HG02981 (cell line): Measurements from ENCODE around the gene GALNT14.

Source experiments
- ATAC-seq: cut with Tn5 transposase; IDR thresholded peaks from one replicate; pipeline ENCODE4 v1.9.1; 2021; ENCODE audit warnings: mild to moderate bottlenecking, moderate library complexity; ENCODE audit not compliant: unreplicated experiment

The GALNT14 gene

DNA sequence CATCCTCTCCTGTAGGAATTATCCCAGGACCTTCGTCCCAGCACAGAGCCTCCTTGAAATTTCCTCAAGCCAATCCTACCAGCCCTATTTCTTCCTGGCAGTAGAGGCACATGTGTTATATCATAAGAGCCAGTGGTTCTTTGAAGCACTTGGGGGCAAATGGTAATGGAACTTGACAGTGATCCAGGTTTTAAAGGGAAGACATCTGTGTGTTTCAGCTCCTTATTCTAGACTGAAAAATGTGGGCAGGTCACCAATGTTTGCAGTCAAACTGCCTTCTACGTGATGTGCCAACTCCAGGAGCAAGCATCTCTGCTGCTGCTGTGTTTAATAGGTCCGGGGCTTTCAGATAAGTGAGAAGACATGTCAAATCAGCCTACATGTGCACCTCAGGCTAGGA lies 157.1 kb downstream of the GALNT14 start:
- no peak for ATAC-seq

DNA sequence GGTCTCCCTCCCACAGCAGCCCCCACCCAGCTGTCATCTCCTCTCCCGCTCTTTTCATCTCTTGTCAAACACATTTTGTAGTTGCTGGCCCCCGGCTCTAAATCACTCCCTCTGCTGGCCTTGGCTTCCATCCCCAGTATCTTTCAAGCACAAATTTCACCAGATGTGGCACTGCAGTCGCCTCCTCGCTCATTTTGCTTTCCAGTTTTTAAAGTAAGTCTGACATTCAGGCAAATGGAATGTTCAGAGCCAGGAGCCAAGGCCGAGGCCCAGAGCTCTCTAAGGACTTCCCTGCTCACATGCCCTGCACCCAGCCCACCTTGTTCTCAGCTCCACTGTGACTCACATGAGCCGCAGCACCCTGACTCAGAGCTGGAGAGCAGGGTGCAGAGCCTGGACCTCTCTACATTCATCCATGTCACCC lies 158.4 kb downstream of the GALNT14 start:
- no peak for ATAC-seq

DNA sequence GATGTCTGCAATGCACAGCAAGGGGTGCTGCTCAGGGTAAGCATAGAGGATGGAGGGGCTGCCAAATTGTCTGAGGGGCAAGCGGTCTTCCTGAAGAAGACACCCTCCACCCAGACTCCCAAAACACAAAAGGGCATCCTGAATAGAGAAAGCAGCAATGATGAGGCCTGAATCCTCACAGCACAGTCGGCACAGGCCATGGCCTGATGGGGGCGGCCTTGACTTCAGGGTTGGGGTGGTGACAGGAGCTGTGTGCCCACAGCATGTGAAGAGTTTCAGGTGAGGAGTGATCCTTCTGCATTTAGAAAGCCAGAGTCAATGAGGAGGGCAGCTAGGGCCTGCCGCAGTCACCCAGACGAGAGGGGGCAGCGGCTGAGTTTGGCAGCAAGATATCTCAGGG lies 159.4 kb downstream of the GALNT14 start:
- no peak for ATAC-seq

DNA sequence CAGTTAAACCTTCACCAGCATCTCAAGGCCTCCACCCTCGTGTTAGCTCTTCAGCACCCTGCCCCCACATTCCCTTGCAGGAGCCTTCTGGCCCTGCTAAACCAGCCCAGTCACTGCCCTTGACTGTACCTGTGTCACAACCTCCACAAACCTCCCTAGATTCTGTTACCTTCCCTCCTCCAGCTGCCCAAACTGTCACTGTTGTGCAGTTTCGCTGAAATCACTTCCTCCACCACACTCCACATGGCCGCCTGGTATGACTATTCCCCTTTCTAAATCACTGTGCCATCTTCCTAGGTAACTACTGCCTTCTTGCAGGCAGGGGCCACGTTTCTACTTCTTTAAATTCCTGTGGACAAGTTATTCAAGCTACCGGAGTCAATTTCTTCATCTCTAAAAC lies 160.2 kb downstream of the GALNT14 start:
- ATAC-seq, result no peak

DNA sequence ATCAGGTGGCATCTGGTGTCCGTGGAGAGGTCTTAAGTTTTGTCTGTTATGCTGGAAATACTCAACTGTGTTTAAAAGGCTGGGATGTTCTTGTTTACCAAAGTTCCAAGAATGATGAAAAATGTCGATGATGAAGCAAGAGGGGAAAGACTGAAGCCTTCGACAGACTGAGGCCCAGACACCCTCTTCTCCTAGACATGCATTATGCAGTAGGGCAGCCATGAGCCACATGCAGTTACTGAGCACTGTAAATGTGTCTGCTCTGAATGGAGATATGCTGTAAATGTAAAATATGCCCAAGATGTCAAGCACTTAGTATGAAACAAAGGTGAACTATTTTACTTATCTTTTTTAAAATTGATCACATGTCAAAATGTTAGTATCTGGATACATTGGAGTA lies 163.1 kb downstream of the GALNT14 start:
- no peak for ATAC-seq

DNA sequence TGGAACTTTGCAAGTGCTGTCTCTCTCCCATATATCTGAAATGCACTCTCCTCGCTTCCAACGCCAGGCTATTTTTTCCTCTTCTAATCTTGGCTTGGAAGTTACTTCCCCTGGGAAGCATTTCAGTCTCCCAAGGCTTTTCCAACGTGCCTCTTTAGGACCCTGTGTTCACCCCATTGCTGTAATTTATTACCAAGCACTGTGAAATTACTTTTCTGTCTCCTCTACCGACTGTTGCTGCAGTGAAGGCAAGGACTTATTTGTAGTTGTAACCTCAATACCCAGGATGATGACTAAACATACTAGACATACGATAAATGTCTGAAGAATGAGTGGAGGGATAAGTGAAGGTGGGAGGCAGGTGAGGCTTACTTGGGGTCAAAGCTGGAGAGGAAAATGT lies 163.7 kb downstream of the GALNT14 start:
- ATAC-seq, result no peak

DNA sequence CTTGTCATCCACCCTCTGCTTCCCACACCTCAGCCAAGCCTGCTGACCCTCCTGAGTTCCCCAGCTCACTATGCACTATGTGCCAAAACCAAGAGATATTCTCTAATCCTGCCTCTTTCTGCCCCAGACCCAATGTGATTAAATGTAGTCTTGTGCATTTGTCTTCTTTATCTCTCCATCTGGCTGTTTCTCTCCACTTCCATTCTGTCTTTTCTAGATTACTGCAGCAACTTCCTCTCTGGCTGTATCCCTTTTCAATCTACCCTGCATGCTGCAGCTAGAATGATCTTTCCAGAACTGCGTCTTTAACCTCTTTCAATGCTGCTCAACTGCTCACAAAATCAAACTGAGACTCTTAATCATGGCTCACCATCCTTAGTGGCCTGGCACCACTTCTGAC lies 164.1 kb downstream of the GALNT14 start:
- no peak for ATAC-seq

DNA sequence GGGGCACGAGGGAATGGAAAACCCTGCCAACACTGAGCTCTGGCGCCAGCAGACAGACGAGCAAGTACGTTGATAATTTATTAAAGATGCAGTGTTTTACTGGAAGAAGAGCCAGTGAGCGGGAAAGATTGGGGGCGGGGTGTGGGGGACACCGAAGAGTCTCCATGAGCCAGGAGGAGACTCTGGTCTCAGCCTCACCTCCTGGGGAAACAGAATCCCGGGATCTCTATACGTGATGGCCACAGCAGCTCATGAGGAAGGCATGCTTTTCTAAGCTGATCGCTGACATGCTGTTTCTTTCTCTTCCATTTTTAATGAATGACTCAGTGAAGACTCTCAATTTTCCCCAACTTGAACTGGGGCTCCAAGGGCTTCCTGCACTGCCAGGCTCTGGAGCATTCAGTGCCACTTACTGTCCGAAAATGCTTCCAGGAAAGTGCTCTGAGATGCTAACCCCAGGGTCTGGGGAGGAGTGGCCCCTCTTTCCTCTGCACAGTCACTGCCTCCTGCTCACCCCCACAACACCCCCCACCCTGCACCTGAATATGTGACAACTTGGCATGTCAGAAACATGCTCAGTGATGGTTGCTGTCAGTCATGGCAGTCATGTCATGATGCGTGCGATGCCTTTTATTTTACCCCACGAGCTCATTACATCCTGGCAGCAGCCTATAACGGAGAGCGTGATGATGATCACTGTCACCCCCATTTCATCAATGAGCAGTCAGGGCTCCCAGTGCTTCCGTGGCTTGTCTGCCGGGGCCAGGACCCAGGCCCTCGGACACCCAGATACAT lies 166.8 kb downstream of the GALNT14 start:
- no peak for ATAC-seq

DNA sequence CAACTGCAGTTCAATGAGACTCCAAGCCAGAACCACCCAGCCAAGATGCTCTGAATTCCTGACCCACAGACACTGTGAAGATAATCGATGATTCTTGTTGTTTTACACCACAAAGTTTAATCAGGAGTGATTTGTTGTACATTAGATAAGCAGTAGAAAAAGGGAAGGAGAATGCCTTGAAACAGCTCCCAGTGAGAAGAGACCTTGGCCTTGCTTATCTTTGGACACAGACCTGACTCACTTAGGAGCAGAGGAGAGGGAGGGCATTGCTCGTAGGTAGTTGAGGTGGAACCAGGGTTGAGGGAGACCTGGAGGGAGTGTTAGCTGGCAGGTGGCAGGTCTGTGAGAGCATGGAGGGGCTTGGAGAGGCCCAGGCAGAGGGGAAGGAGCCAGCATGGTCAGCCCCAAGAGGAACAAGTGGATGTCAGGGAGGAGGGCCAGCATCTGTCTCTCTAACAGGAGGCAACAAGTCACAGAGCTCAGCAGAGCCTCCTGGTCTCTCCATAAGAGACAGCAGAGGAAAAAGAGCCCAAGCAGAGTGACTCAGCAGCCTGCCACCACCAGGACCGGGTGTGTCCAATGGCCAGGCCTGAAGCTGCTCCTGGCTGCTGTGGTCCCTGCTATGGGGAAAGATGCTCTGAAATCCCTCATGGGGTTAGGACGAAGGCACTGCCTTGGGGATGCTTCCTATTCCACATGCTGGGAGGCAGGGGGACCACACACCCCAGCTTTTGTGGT lies 169.4 kb downstream of the GALNT14 start:
- ATAC-seq, result no peak

DNA sequence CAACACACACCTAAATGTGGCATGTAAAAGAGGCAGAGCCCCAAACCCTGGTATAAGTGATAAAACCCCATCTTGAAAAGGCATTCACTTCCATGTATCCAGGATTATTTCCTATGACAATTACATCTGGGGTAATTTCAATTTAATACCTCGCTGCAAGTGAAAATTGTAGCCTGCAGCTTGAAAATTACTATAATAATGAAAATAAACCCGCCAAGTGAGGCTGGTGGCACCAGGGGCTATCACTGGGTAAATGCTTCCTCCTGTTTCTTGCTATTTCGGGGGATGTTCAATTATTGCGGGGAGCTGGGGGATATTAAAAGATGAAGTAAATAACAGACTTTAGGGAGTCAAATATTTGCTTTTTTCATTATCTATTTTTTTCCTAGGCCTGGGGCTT lies 171.5 kb downstream of the GALNT14 start:
- no peak for ATAC-seq

DNA sequence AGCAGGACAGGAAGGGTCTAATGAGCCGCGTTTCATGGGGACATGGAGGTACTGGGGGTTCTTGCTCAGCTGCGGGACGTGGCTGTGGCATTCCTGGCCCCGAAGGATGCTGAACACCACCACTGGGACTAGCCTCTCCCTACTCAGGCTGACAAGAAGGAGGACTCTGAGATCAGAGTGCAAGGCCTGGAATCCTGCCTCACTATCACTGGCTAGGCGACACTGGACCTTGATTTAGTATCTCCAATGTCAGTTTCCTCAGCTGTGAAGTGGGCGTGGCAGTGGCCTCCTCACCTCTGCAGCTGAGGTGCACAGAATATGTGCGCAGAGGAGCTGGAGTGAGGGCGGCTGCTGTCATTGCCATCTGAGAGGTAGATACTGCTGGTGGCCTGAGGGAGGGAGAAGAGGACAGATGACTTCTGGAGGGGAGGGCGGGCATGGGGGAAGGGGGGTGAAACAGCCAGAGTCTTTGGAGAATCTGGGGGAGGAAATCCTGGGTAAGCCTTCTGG lies 173.2 kb downstream of the GALNT14 start:
- no peak for ATAC-seq

DNA sequence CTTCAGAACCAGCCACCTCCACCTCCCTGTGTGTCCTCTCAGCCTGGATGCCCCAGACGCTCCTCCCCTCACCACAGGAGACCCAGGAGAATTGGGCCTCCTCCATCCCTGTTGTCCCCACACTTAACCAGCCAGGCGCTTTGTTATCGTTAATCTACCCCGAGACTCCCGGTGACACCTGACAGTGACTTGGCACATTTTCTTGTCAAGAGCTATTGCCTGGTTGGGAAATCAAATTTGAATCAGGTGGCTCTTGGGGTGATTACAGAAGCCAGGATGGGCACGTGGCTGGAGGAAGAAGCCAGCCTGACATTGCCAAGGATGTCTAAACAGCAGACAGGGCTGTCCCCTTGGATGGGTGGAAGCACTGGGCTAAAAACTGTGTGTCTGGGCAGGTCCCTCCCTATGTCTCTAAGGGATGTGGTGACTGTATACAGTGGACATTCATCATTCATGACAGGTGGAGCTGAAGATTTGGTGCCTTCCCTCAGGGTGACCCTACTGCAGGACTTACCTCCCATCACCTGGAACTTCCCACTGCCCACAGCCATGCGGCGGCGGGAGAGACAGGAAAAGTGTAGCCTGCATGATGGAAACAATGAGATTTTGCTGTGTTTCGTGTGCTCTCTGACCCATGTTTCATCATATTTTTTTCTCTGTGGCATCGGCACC lies 173.8 kb downstream of the GALNT14 start:
- no peak for ATAC-seq

DNA sequence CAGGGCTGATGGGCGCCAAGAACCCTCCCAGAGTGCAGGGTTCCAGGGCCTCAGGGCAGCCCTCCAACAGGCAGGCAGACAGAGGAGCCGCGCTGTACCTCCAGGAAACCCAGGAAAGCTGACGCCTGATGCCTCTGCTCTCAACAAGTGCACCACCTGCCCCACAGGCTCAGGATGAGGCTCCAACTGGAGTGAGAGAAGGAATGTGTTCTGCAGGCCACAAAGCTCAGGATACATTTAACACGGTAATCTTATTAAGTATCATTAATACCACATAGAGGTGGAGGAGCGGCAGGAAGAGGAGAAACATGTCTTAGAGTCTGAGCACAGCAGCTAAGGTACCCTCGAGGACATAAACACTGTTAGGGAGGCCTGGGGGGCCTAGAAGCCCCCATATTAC lies 175.1 kb downstream of the GALNT14 start:
- ATAC-seq, result no peak

DNA sequence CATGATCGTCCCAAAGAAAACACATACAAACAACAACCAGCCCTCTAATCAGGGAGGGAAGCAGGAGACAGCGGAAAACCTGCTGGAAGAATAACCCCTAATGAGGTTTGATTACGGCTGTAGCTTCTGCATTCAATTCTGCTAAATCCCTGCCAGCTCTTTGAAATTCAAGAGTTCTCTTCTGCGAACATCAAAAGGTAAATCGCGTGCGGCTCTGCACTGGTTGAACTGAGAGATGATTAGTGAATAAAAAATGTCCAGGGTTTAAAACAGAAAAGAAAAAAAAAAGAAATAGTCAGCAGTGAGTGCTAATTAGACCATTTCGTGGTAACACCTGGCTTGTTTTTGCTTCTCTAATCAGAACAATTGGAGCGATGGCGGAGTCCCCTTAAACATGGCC lies 178.0 kb downstream of the GALNT14 start:
- ATAC-seq, result no peak

DNA sequence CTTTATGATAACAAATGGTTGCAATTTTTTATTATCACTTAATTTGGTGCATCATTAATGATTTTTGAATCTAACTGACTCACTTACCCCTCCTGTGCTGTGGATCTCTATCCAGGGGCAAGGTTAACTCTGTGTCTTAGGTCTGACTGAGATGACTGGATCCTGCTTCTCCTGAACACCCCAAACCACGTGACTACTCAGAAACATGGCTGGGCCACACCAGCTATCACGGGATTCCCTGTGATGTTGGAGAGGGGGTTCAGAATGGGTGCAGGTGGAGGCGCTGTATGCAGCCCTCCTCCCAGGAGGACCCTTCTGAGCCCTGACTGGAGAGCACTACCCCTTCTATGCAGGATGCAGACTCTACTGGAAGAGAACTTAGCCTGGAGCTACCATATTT lies 178.6 kb downstream of the GALNT14 start:
- ATAC-seq, result no peak

DNA sequence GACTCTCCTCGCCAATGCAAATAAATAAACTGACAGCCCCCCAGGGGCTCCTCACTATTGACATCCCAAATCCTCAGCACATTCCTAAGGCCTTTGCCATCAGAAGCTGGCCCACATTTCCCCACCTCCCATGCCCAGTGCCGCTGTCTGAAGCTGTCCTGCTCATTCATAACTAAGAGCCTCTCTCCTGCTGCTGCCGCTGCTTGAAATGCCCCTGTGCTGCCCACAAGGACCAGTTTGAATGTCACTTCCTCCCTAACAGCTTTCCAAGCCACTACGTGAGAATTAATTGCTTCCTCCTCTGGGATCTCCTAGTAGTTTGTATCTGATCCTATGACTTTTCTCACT lies 179.3 kb downstream of the GALNT14 start:
- ATAC-seq, result no peak

DNA sequence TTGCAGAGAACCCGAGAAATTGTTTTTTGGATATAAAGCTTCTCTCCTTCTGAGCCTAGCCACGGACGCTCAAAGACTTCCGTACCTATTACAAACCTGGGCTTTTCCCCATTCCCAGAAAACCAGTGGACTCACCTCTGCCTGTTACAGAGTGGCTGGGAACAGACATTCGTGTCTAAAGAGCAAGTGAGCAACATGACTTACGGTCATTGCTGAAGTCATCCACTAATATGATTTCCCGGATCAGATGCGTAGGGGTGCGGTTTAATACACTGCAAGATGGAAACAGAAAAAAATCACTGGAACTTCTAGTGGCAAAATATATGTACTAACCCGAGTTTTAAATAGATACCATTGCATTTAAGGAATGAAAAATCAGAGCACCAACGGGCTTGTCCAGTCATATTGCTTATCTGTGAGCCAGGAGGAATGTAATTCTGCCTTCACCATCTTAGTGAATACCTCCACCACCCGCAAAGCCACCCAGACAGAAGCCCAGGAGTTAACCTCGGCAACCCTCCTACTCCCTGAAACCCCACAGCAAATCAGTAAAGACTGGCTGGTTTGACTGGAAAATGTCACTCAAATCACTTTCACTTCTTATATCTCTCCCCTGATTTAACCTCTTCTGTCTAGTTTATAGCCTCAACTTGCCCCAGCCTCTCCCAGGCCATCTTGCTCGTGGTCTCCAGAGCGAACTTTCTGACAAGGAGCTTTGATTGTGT lies 179.9 kb downstream of the GALNT14 start:
- no peak for ATAC-seq

DNA sequence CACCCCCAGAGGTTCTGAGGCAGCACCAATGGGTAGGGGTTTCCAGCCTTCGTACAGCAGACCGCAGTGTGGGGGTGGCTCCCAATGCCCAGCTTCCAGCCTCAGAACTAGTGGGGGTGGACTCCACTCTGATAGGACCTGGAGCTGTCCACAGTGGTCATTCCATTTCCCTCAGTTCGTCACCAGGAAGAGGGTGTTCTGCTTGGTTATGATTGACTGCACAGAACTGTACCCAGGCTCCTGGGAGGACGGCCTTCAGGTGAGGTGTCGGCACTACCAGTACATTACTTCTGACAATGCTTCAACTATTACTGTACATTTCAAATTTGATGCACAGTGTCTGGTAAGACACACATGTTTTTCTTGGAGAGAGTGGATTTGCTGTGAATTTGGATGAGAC lies 180.6 kb downstream of the GALNT14 start:
- no peak for ATAC-seq

DNA sequence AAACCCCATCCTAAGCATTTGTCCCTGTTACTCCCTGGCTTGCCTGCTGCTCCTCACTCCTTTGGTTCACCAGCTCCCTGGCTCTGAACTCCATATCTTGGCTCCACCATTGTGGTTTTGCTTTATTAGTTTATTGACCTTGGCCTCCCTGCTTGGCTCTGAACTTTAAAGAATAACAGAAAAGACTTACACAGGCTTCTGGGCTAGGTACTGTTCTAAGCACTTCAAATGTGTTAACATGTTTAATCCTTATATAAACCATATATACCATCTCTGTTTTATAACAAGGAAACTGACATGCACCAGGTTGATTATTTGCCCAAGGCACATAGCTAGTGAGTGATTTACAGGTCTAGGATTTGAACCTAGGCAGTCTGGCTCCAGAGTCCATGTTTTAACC lies 181.2 kb downstream of the GALNT14 start:
- ATAC-seq, result no peak

DNA sequence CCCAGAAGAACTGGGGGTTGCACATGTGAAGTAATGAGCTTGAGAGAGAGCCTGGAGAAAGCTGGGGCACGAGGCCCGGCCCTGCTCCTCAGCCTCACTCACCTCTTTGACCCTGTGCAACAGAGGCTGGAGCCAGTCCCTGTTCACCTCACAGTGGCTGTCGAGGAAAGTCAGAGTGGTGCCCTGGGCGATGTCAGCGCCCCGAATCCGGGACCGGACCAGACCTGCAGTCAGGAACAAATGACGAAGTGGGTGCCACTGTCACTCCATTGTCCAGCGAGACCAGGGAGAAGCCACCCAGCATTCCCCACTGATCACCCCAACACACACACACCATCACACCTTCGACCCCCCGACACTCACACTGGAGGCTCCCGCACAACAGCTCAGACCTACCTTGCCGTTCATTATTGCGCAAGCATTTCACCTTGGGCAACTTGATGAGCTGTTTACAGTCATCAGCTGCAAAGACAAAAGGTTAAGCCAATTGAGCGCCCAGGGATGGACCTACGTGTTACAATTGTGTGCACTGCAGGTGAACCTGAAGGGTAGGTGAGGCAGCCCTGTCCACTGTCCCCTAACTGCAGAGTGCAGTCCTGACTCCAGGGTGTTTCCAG lies 182.6 kb downstream of the GALNT14 start:
- ATAC-seq, result no peak

DNA sequence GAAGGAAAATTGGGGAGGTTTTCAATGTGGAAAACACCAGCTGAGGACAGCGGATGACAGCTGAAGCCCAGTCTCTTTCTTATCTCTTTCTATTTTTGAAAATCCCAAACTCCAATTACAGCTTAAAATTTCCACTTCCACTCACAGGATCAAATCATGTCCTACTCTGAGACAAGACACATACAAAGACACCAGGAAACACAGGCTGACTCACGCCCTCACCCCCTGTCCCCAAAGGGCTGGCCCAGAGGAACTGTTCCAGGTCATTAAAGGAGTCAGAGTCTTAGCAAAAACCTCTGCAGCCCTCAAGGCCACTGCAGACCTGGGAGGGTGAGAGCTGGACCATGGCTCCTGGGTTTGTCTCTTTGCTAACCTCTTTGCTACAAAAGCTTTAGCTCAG lies 187.9 kb downstream of the GALNT14 start:
- ATAC-seq, result no peak
